Measurements from ENCODE around the gene CALR3.

DNA sequence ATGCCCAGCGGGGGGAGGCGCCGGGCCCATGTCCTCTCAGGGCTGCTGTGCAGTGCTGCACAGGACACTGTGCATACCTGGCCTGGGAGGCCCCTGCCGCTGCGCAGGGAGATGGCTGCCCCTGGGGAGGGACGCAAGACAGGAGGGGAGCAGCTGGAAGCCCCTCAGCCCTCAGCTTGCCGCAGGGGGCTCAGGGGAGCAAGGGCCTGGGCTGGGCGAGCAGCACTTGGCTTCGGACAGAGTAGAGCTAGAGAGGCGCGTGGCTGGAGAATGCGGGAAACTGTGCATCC lies 35.4 kb upstream of the CALR3 start:
- no peak for TF ChIP-seq CTCF (IDR thresholded peaks at IDR 0.05; ENCODE audit: low read depth, low read length, poor library complexity, severe bottlenecking)
- no peak for TF ChIP-seq EZH2phosphoT487 (IDR thresholded peaks at IDR 0.05; ENCODE audit: borderline replicate concordance, low read length)
